HEK293 (cell line): Measurements from ENCODE around the gene FBLN5.

Source experiments
- CTCF ChIA-PET: fragments of 350-600 bp; formaldehyde crosslinking; extraction: SDS; loops from one replicate; lab custom pipeline; 2021; ENCODE audit warnings: antibody characterized with exemption; lab: Yijun Ruan, JAX
- POLR2A ChIA-PET: fragments of 300-600 bp; formaldehyde crosslinking; extraction: SDS; loops from one replicate; lab custom pipeline; 2020; ENCODE audit warnings: antibody characterized with exemption, inconsistent platforms; lab: Yijun Ruan, JAX
- H3K27ac ChIP-seq: fragments of 200-500 bp; sonication (Bioruptor generic); 2 replicates; pipeline ENCODE4 v1.5.1; 2014; ENCODE audit warnings: low read depth, low read length, control low read depth, inconsistent platforms; ENCODE audit errors: extremely low read depth
- H3K36me3 ChIP-seq, 2 experiments: fragments of 200-500 bp in 1 of 2; sonication (Bioruptor generic) in 1 of 2; 1 replicate in 1 of 2; 2 replicates in 1 of 2; pipeline ENCODE4 v1.5.1; 2014 to 2017; ENCODE audit warnings: inconsistent platforms in 2 of 2, low read length in 2 of 2; ENCODE audit not compliant: control insufficient read depth in 2 of 2, insufficient read depth in 1 of 2
- H3K4me1 ChIP-seq: fragments of 200-500 bp; sonication (Bioruptor generic); 2 replicates; pipeline ENCODE4 v1.5.1; 2014; ENCODE audit warnings: mild to moderate bottlenecking, low read length, inconsistent platforms; ENCODE audit not compliant: control insufficient read depth, insufficient read depth
- H3K4me3 ChIP-seq: 2 replicates; pipeline ENCODE4 v1.5.1; 2011; ENCODE audit warnings: low read depth, mild to moderate bottlenecking, control low read depth, low read length, moderate library complexity
- H3K9me3 ChIP-seq: fragments of 200-500 bp; sonication (Bioruptor generic); 2 replicates; pipeline ENCODE4 v1.5.1; 2014; ENCODE audit warnings: low read depth, low read length, inconsistent platforms; ENCODE audit not compliant: control insufficient read depth, insufficient read depth
- EGR2 ChIP-seq: fragments of 450-650 bp; formaldehyde crosslinking; IDR thresholded peaks from 2 replicates; pipeline ENCODE4 v1.5.1; 2016; ENCODE audit warnings: low read depth, missing biosample characterization, missing genetic modification characterization
- GLI2 ChIP-seq: fragments of 450-650 bp; formaldehyde crosslinking; IDR thresholded peaks from 2 replicates; pipeline ENCODE4; 2017; ENCODE audit warnings: missing biosample characterization, missing genetic modification characterization, low read depth, borderline replicate concordance
- GLIS2 ChIP-seq: fragments of 450-650 bp; formaldehyde crosslinking; IDR thresholded peaks from 2 replicates; pipeline ENCODE4 v1.5.1; 2016; ENCODE audit warnings: missing biosample characterization, missing genetic modification characterization
- HOXC10 ChIP-seq: sonication (generic); formaldehyde crosslinking; IDR thresholded peaks from 2 replicates; pipeline ENCODE4 v1.8.1; 2023; ENCODE audit warnings: mild to moderate bottlenecking, missing genetic modification reagents
- KLF10 ChIP-seq: fragments of 450-650 bp; IDR thresholded peaks from 2 replicates; pipeline ENCODE4 v1.5.1; 2018; ENCODE audit warnings: missing biosample characterization, mild to moderate bottlenecking, missing genetic modification characterization
- MYNN ChIP-seq: fragments of 450-650 bp; formaldehyde crosslinking; IDR thresholded peaks from 2 replicates; pipeline ENCODE4 v1.5.1; 2016; ENCODE audit warnings: missing biosample characterization, missing genetic modification characterization, borderline replicate concordance
- SALL2 ChIP-seq: fragments of 450-650 bp; formaldehyde crosslinking; IDR thresholded peaks from 2 replicates; pipeline ENCODE4 v1.5.0; 2017; ENCODE audit warnings: missing biosample characterization, mild to moderate bottlenecking, missing genetic modification characterization, borderline replicate concordance
- ZFHX2 ChIP-seq: fragments of 450-650 bp; formaldehyde crosslinking; conservative IDR thresholded peaks from 2 replicates; pipeline ENCODE4 v1.5.1; 2016; ENCODE audit warnings: missing biosample characterization, missing genetic modification characterization
- ZNF114 ChIP-seq: fragments of 450-650 bp; formaldehyde crosslinking; IDR thresholded peaks from 2 replicates; pipeline ENCODE4 v1.5.0; 2017; ENCODE audit warnings: missing biosample characterization, missing genetic modification characterization
- ZNF148 ChIP-seq: fragments of 450-650 bp; formaldehyde crosslinking; IDR thresholded peaks from 2 replicates; pipeline ENCODE4 v1.5.0; 2017; ENCODE audit warnings: missing biosample characterization, missing genetic modification characterization, borderline replicate concordance
- ZNF174 ChIP-seq: fragments of 450-650 bp; formaldehyde crosslinking; IDR thresholded peaks from 2 replicates; pipeline ENCODE4 v1.5.0; 2017; ENCODE audit warnings: missing biosample characterization, mild to moderate bottlenecking, missing genetic modification characterization
- ZNF2 ChIP-seq: fragments of 450-650 bp; formaldehyde crosslinking; IDR thresholded peaks from 2 replicates; pipeline ENCODE4 v1.5.1; 2016; ENCODE audit warnings: missing biosample characterization, missing genetic modification characterization
- ZNF248 ChIP-seq: fragments of 450-650 bp; formaldehyde crosslinking; IDR thresholded peaks from 2 replicates; pipeline ENCODE4 v1.5.1; 2017; ENCODE audit warnings: missing biosample characterization, missing genetic modification characterization
- ZNF354C ChIP-seq: fragments of 450-650 bp; formaldehyde crosslinking; IDR thresholded peaks from 2 replicates; pipeline ENCODE4 v1.5.1; 2016; ENCODE audit warnings: missing biosample characterization, missing genetic modification characterization, low read depth, borderline replicate concordance
- ZNF426 ChIP-seq: fragments of 450-650 bp; formaldehyde crosslinking; IDR thresholded peaks from 2 replicates; pipeline ENCODE4 v1.5.1; 2017; ENCODE audit warnings: missing biosample characterization, missing genetic modification characterization, mild to moderate bottlenecking, inconsistent platforms, moderate library complexity
- ZNF510 ChIP-seq: fragments of 450-650 bp; formaldehyde crosslinking; IDR thresholded peaks from 2 replicates; pipeline ENCODE4 v1.5.1; 2018; ENCODE audit warnings: mild to moderate bottlenecking, missing genetic modification characterization, missing biosample characterization; ENCODE audit not compliant: insufficient replicate concordance
- ZNF544 ChIP-seq: fragments of 450-650 bp; formaldehyde crosslinking; IDR thresholded peaks from 2 replicates; pipeline ENCODE4 v1.5.0; 2017; ENCODE audit warnings: missing biosample characterization, missing genetic modification characterization
- TF ChIP-seq, protein P1 (sequence below): fragments of 450-650 bp; formaldehyde crosslinking; IDR thresholded peaks from 2 replicates; pipeline ENCODE4 v1.5.1; 2016; ENCODE audit warnings: missing biosample characterization, missing genetic modification characterization
- TF ChIP-seq, protein P2 (sequence below): fragments of 450-650 bp; formaldehyde crosslinking; IDR thresholded peaks from 2 replicates; pipeline ENCODE4 v1.5.1; 2016; ENCODE audit warnings: missing biosample characterization, missing genetic modification characterization
- TF ChIP-seq, protein P3 (sequence below): fragments of 450-650 bp; formaldehyde crosslinking; IDR thresholded peaks from 2 replicates; pipeline ENCODE4 v1.5.1; 2016; ENCODE audit warnings: missing biosample characterization, missing genetic modification characterization

Gene FBLN5

DNA sequence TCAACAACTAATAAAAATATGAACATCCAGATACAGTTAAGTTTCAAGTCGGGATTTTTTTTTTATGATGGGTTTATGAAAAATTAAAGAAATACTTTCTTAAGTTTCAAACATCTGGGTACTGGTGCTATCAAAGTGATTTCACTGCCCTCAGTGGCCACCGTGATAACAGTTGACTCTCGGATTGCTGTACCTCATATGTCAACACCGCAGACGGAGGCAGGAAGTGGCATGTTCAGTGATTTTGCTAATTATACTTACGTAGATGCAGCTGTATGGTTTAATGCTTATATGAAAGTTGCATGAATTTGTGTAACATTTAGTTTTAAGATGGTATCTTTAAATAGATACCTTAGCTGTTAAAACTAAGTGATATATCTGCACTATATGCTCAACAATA, 20.8 kb upstream of the FBLN5 start (continued):
- TF ChIP-seq, protein P1, sequence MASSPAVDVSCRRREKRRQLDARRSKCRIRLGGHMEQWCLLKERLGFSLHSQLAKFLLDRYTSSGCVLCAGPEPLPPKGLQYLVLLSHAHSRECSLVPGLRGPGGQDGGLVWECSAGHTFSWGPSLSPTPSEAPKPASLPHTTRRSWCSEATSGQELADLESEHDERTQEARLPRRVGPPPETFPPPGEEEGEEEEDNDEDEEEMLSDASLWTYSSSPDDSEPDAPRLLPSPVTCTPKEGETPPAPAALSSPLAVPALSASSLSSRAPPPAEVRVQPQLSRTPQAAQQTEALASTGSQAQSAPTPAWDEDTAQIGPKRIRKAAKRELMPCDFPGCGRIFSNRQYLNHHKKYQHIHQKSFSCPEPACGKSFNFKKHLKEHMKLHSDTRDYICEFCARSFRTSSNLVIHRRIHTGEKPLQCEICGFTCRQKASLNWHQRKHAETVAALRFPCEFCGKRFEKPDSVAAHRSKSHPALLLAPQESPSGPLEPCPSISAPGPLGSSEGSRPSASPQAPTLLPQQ (tag by site-specific recombination), result no peak
- TF ChIP-seq GLIS2 (tag by site-specific recombination), result no peak
- no peak for TF ChIP-seq KLF10 (tag by site-specific recombination)
- TF ChIP-seq GLI2 (tag by site-specific recombination), result no peak
- TF ChIP-seq, protein P2, sequence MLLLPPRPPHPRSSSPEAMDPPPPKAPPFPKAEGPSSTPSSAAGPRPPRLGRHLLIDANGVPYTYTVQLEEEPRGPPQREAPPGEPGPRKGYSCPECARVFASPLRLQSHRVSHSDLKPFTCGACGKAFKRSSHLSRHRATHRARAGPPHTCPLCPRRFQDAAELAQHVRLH (tag by site-specific recombination), result no peak
- TF ChIP-seq ZNF174 (tag by site-specific recombination), result no peak
- no peak for TF ChIP-seq ZNF354C
- TF ChIP-seq ZNF510, result no peak
- TF ChIP-seq, protein P3, sequence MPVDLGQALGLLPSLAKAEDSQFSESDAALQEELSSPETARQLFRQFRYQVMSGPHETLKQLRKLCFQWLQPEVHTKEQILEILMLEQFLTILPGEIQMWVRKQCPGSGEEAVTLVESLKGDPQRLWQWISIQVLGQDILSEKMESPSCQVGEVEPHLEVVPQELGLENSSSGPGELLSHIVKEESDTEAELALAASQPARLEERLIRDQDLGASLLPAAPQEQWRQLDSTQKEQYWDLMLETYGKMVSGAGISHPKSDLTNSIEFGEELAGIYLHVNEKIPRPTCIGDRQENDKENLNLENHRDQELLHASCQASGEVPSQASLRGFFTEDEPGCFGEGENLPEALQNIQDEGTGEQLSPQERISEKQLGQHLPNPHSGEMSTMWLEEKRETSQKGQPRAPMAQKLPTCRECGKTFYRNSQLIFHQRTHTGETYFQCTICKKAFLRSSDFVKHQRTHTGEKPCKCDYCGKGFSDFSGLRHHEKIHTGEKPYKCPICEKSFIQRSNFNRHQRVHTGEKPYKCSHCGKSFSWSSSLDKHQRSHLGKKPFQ, result no peak
- TF ChIP-seq, all 188 proteins: peak for 0

- Histone ChIP-seq H3K9me3 (no peaks in the 10 kb centered on the region), H3K4me1 (no peaks in the 10 kb centered on the region), H3K27ac (no peak overlapping the region), H3K4me3 (no peak overlapping the region), H3K36me3 (peaks cover 10 to 18% of the 10 kb centered on the region in 2 experiments)
- ChIA-PET CTCF (no interaction called here), POLR2A (no interaction called here)
- TF ChIP-seq ZNF114 (tag by site-specific recombination), result no peak
- TF ChIP-seq ZNF2 (tag by site-specific recombination), result no peak
- TF ChIP-seq ZFHX2 (tag by site-specific recombination), result peak; percentile 84
- TF ChIP-seq HOXC10 (CRISPR knock-in tag), result no peak
- TF ChIP-seq MYNN, result no peak
- peak; percentile 95 for TF ChIP-seq EGR2 (tag by site-specific recombination)
- TF ChIP-seq ZNF544 (tag by site-specific recombination), result no peak
- TF ChIP-seq SALL2 (tag by site-specific recombination), result no peak
- no peak for TF ChIP-seq ZNF248 (tag by site-specific recombination)
Measured at GRCh38 chr14:91964724-91965123, 17.2 kb upstream of the FBLN5 start.

GRCh38 chr14:91964011-91964410, 16.5 kb upstream of the FBLN5 start:
- TF ChIP-seq ZNF426 (tag by site-specific recombination) (no peak), ZNF148 (tag by site-specific recombination) (no peak)
- Histone ChIP-seq H3K4me3 (no peak overlapping the region), H3K36me3 (peaks cover 5 to 11% of the 10 kb centered on the region in 2 experiments; a peak in 2 of 3 replicates), H3K4me1 (no peaks in the 10 kb centered on the region), H3K9me3 (no peaks in the 10 kb centered on the region), H3K27ac (no peak overlapping the region)
- ChIA-PET CTCF (interaction anchor here (0.6 kb wide), 2 partner anchors 38 to 633 kb away, joined by 3 to 7 read pairs; no protein-coding TSS in a partner anchor), POLR2A (no interaction called here)
